HT1080 (cell line): ENCODE data around the gene SHLD2. TPM values are rescaled to one million over a fixed set of nuclear protein-coding genes. Genes with fewer than 3 reads are reported as not detected.
"Not testable (repeated sequence)": the region's sequence is repeated elsewhere in the genome, so short reads cannot be mapped to it uniquely, and the experiment has no call there.

Experiments
- DNase-seq: peaks from one replicate; pipeline ENCODE4 v3.0.0-alpha.2; 2015; ENCODE audit warnings: low read depth
- total RNA-seq: library from RNA; depleted of rRNA; stranded (reverse); fragments of >200 nt; shearing (Covaris generic); gene quantifications from 2 replicates; pipeline ENCODE4 v1.2.3, GENCODE V29; 2014; rRNA removed

The SHLD2 gene
- total RNA-seq, 1 experiment from 2014 or later = 40.6 TPM

DNA sequence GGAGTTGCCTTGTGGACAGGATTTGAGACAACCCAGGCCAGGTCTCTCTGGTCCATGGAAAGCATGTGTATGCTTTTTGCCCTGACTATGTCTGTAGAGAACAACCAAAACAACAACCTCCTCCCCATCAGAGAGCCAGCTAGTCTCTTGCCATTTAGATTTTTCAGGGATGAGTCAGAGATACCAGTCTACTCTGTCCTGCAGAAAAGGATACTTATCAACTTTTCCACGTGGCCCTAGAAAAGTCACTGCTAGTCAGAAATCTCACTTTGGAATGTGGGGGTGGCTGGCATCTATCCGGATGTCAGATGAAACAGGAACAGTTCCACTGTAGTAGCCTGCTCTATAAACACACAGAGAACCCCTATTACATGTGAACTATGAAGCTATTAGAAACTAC lies 116.8 kb downstream of the SHLD2 start:
- DNase-seq = peak; percentile 66

DNA sequence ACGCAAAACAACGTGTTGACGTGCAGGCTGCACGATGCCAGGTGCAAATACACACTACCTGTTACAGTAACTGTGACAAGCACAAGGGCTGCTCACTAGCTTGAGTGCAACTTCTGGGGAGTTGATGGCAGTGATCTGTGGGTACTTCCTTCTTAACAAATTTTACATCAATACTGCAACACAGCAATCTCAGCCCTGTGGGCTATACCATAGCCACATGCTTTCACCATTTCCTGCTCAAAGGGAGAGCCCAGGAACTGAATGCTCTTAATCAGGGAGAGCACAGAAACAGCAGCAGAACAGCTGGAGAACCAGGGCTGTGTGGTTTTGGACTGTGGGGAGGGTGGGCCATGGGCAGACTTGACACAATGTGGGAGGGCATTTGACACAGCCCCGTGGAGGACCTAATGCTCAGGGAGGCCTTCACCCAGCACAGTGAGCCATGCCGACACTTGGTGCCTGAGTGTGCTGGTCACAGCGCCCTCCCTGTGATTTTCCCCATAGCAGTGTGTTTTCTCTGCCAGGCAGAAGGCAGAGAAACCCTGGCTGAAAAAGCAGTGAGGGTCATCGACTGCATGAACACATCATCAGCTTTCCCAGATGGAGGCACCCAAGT lies 118.3 kb downstream of the SHLD2 start:
- DNase-seq = not testable (repeated sequence)

DNA sequence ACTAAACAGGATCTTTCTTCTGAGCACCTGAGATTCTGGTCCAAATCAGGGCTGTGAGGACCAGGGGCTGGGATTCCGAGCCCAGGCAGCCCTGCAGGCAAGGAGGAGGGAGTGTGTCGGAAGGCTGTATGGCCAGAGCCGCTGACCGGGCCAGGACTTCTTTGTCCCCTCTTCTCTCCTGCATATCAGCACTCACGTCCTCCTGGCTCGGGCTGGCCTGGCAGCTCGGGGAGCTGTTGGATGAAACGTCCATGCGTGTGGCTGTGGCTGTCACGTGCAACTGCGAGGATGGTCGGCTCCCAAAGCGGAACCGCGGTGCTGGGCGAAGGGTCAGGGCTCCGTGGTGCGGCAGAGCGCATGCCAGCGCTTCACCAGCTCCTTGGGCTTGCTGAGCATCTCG lies 118.8 kb downstream of the SHLD2 start:
- not testable (repeated sequence) for DNase-seq

DNA sequence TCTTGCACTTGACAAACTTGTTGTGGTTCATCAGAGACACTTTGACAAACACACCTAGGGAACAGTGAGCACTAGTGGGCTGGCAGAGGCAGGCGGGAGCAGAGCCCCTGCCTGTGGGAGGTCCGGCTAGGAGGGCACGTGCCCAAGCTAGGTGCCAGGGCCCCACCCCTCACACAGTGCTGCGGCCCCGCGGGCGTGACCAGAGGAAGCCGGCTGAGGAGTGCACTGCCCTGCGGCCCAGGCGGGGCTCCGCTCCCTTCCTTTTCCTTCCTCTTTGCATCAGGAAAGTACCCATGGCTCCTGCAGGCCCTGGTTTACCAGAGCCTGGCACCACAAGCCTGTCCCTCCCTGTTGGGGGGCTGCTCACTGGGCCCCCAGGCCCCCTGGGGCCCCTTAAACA lies 121.1 kb downstream of the SHLD2 start:
- DNase-seq = not testable (repeated sequence)

DNA sequence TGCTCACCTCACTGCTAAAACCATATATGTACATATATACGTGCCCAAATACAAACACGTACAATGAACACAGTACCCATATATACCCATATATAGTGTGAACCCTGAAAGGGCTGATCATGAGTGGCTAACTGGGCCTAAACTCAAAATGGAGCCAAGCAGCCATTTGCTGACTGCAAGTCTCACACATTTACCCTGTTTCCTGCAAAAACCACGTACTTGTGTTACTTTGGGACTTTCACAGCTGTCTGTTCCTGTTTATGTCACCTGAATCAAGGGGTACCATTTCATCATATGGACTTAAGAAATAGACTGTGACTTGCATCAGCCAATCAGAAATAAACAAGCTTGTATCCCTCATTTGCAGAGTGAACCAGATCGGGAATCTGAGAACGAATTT lies 124.4 kb downstream of the SHLD2 start:
- DNase-seq = not testable (repeated sequence)

DNA sequence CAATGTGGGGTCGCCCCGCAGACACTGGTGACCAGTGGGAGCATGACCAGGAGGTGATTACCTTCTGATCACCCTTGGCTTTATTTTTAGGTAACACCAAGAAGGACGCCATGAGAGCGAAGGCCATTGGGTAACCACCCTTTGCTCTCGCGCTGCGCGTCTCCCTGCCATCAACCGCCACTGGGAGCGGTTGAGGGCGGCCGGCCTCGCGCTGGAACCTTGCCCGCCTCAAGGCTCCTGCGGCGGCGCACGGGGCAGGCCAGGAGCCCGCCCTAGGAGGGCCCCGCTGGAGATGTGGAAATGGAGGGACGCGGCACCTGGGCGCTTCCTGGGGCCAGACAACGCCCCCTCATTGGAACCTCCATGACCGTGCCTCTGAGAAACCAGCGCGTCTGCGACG lies 127.8 kb downstream of the SHLD2 start:
- DNase-seq = not testable (repeated sequence)

DNA sequence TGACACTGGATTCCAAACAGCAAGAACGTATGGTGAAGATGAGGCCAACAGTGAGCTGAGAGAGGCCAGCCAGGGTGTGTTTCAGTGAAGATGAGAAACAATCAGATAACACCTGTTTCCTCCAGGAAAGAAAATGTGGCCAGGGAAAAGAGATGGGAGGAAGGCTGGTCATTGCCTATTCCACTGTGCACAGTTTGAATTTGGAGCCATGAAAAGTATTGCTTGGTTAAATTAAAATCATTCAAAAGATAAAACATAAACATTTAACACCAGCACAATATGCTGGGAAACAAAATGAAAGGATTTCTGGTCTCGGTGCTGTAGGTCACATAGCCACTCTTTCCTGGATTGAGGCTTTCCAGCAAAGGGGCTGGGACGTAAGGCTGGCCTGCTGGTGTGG lies 130.1 kb downstream of the SHLD2 start, which contains the start of gene NUTM2A:
Gene NUTM2A, plus strand, starts transcription at position 301 of the 400 bp plus-strand sequence. CDS start 383 bp downstream, outside the sequence.
- DNase-seq = not testable (repeated sequence)

DNA sequence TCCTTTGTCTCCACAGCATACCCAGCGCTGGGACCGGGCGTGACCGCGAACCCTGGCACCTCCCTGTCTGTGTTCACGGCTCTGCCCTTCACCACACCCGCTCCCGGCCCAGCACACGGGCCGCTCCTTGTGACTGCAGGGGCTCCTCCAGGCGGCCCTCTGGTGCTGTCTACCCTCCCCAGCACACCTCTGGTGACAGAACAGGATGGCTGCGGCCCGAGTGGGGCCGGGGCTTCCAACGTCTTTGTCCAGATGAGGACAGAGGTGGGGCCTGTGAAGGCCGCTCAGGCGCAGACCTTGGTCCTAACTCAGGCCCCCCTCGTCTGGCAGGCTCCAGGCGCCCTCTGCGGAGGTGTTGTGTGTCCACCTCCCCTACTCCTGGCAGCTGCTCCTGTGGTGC lies 133.2 kb downstream of the SHLD2 start:
- DNase-seq = not testable (repeated sequence)

DNA sequence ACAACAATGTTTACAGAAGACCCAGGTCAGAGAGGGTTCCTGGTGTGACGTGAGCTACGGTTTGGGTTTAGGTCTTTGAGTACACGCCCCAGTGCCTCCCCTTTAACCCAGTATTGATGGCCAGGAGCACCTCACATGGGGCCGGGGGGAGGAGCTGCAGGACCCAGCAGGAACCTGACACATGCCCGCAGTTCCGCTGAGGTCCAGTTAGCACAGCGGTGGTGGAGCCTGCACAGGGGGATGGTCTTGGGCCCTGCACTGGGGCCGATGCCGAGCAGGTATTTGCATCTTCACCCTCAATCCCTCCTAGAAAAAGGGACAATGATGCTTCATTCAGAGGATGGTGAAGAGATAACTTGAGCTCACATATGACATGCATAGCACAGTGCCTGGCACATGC lies 134.2 kb downstream of the SHLD2 start:
- not testable (repeated sequence) for DNase-seq

DNA sequence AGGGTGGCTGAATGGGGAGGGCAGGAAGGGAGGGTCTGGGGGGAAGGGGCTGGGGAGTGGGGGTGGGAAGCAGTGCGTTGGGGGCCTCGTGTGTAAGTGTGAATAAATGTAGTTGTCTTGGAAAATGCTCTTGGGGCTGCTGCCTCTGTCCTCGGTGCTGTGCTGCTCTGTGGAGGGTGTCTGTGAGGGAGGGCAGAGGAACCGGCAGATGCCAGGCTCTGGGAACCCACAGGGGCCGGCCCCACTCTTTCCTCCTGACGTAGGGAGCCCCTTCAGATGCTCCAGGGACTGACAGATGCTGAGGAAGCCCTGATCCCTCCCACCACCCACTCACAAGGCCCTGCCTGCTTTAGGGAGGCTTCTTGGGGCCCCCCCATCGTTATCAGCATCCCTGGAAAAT lies 139.8 kb downstream of the SHLD2 start:
- DNase-seq = not testable (repeated sequence)

DNA sequence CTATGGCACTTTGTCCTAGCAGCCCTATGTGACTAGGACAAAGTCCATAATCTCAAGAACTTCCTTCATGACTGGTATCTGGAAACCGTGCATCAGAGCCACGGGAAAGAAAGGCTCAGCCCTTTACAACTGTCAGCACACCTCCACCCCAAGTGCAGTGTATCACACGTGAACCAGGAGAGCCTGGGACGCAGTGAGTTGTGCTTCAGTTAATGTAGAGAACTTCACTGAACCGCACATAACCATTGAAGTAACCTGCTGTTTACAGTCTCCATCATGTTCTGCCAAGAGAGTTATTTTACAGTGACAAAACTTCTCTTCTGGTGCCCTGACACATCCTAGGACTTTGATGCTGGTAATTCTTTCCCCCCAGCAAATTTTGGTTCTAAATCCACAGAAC lies 142.2 kb downstream of the SHLD2 start:
- not testable (repeated sequence) for DNase-seq

DNA sequence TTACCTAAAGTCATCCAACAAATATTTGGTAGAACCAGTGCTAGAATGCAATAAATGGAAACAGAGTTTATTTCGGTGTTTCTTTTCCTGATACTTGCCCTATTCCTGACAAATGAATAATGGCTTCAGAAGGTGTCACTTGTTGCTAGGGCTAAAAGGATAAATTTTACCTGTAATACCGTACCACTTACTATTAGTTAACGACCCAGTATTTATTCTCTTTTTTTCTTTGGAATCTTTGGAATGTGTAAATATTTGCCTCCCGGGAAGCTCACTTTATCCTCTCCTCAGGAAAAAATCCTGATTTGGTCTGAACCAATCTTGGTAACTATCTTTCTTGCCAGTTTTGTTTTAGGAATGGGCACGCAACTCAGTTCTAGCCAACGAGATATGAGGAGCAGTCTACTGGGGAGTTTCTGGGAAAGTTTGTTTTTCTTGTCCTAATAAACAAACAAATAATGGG lies 144.4 kb downstream of the SHLD2 start:
- not testable (repeated sequence) for DNase-seq

Other genes with a start within 250 kb of the SHLD2 start
- 1.9 and 2.6 TPM in 2 replicates for gene MMRN2, start 137.6 kb upstream of the SHLD2 start, total RNA-seq
- gene SNCG, start 136.6 kb upstream of the SHLD2 start, total RNA-seq = 3.9 and 7.2 TPM in 2 replicates
- gene ADIRF, start 126.7 kb upstream of the SHLD2 start, total RNA-seq = 0.77 and 1.2 TPM in 2 replicates
- not detected in 2 replicates for gene FAM25A, start 74.9 kb upstream of the SHLD2 start, total RNA-seq
- gene GLUD1, start 363 bp upstream of the SHLD2 start, total RNA-seq = 126 and 132 TPM in 2 replicates
- 0.10 and 0.82 TPM in 2 replicates for gene NUTM2A, start 130.2 kb downstream of the SHLD2 start, total RNA-seq